Mesenchymal stem cell (in vitro differentiated cells and primary cell): ENCODE results near the gene VPS41.

ENCODE experiments used
- DNase-seq: peaks from one replicate; pipeline ENCODE4 v3.0.0-alpha.2; 2013
- H2AFZ ChIP-seq: one replicate; pipeline ENCODE4 v1.6.1; 2013; ENCODE audit warnings: low read depth, mild to moderate bottlenecking, control low read depth, inconsistent platforms, low read length, moderate library complexity
- H2AK5ac ChIP-seq: 2 replicates; pipeline ENCODE4 v1.6.1; 2013; ENCODE audit warnings: low read length, moderate library complexity, mild to moderate bottlenecking, inconsistent platforms; ENCODE audit not compliant: severe bottlenecking
- H2BK120ac ChIP-seq: one replicate; pipeline ENCODE4 v1.6.1; 2013; ENCODE audit warnings: low read depth, mild to moderate bottlenecking, inconsistent platforms, low read length, moderate library complexity
- H2BK12ac ChIP-seq, 2 experiments: one replicate each; pipeline ENCODE4 v1.6.1; 2013; ENCODE audit warnings: inconsistent platforms in 2 of 2, low read length in 2 of 2, mild to moderate bottlenecking in 2 of 2, moderate library complexity in 2 of 2, control low read depth in 1 of 2
- H2BK15ac ChIP-seq: one replicate; pipeline ENCODE4 v1.6.1; 2013; ENCODE audit warnings: mild to moderate bottlenecking, low read depth, inconsistent platforms; ENCODE audit not compliant: poor library complexity, severe bottlenecking
- H2BK5ac ChIP-seq: 2 replicates; pipeline ENCODE4 v1.6.1; 2013; ENCODE audit warnings: low read depth, mild to moderate bottlenecking, low read length, control low read depth, inconsistent platforms; ENCODE audit not compliant: poor library complexity, severe bottlenecking
- H3K14ac ChIP-seq, 2 experiments: one replicate each; pipeline ENCODE4 v1.6.1; 2013; ENCODE audit warnings: inconsistent platforms in 2 of 2, low read length in 2 of 2, control low read depth in 1 of 2, mild to moderate bottlenecking in 1 of 2, moderate library complexity in 1 of 2
- H3K18ac ChIP-seq, 2 experiments: one replicate each; pipeline ENCODE4 v1.6.1; 2013; ENCODE audit warnings: inconsistent platforms in 2 of 2, low read length in 2 of 2, control low read depth in 1 of 2, low read depth in 1 of 2, mild to moderate bottlenecking in 1 of 2
- H3K23ac ChIP-seq, 2 experiments: one replicate each; pipeline ENCODE4 v1.6.1; 2013; ENCODE audit warnings: inconsistent platforms in 2 of 2, low read length in 2 of 2, mild to moderate bottlenecking in 2 of 2, moderate library complexity in 2 of 2, control low read depth in 1 of 2
- H3K27ac ChIP-seq: 2 replicates; pipeline ENCODE4 v1.5.1; 2013; ENCODE audit warnings: mild to moderate bottlenecking, moderate library complexity, low read length, control low read depth, inconsistent platforms; ENCODE audit not compliant: poor library complexity, severe bottlenecking
- H3K27me3 ChIP-seq, 2 experiments: 2 replicates each; pipeline versions ENCODE4 v1.6.1 to v1.7.0; 2013; ENCODE audit warnings: low read length in 2 of 2, mild to moderate bottlenecking in 2 of 2, moderate library complexity in 2 of 2, control low read depth in 1 of 2, inconsistent platforms in 1 of 2; ENCODE audit not compliant: control insufficient read depth in 1 of 2, insufficient read depth in 1 of 2
- H3K36me3 ChIP-seq, 2 experiments: 2 replicates each; pipeline versions ENCODE4 v1.6.1 to v1.7.0; 2013; ENCODE audit warnings: low read length in 2 of 2, control low read depth in 1 of 2, inconsistent platforms in 1 of 2, low read depth in 1 of 2, mild to moderate bottlenecking in 1 of 2; ENCODE audit not compliant: insufficient read depth in 2 of 2, control insufficient read depth in 1 of 2
- H3K4ac ChIP-seq, 2 experiments: one replicate each; pipeline ENCODE4 v1.6.1; 2013; ENCODE audit warnings: inconsistent platforms in 2 of 2, low read length in 2 of 2, mild to moderate bottlenecking in 2 of 2, moderate library complexity in 2 of 2, control low read depth in 1 of 2, low read depth in 1 of 2
- H3K4me1 ChIP-seq: 2 replicates; pipeline ENCODE4 v1.6.1; 2013; ENCODE audit warnings: low read depth, low read length, control low read depth; ENCODE audit not compliant: control insufficient read depth, insufficient read depth
- H3K4me2 ChIP-seq: 2 replicates; pipeline ENCODE4 v1.6.1; 2013; ENCODE audit warnings: low read length, mild to moderate bottlenecking, inconsistent platforms; ENCODE audit not compliant: poor library complexity, severe bottlenecking
- H3K4me3 ChIP-seq, 2 experiments: 2 replicates each; pipeline versions ENCODE4 v1.5.1 to v1.7.0; 2013; ENCODE audit warnings: low read length in 2 of 2, mild to moderate bottlenecking in 2 of 2, control low read depth in 1 of 2, low read depth in 1 of 2; ENCODE audit not compliant: insufficient read depth in 1 of 2
- H3K79me1 ChIP-seq: replicated peaks from 2 replicates; pipeline ENCODE4 v1.6.1; 2013; ENCODE audit warnings: mild to moderate bottlenecking, control low read depth, low read length, inconsistent platforms; ENCODE audit not compliant: poor library complexity, severe bottlenecking
- H3K9ac ChIP-seq: 2 replicates; pipeline ENCODE4 v1.7.0; 2013; ENCODE audit warnings: mild to moderate bottlenecking, low read length, moderate library complexity
- H3K9me3 ChIP-seq: 2 replicates; pipeline ENCODE4 v1.7.0; 2013; ENCODE audit warnings: mild to moderate bottlenecking, low read length; ENCODE audit not compliant: control insufficient read depth
- H4K8ac ChIP-seq: one replicate; pipeline ENCODE4 v1.6.1; 2013; ENCODE audit warnings: inconsistent platforms, mild to moderate bottlenecking, low read length, moderate library complexity
- H4K91ac ChIP-seq: one replicate; pipeline ENCODE4 v1.6.1; 2013; ENCODE audit warnings: mild to moderate bottlenecking, low read length, inconsistent platforms
- WGBS: methylation state at CpG from one replicate; pipeline ENCODE4 v1.1.7; 2013; ENCODE audit warnings: mixed read lengths; 5-methylcytosine and 5-hydroxymethylcytosine counted together

VPS41 gene

GRCh38 chr7:38824948-38825347 is 84.0 kb downstream of the VPS41 start:
- Histone ChIP-seq H2BK120ac (no peak overlapping the region), H3K4me2 (no peak overlapping the region), H3K4me3 (no peak overlapping the region), H3K23ac (no peak overlapping the region), H3K27ac (no peak overlapping the region), H4K8ac (no peak overlapping the region), H4K91ac (no peak overlapping the region), H2BK12ac (no peak overlapping the region), H3K9me3 (peaks cover 15% of the 10 kb centered on the region), H3K79me1 (peaks cover 13% of the 10 kb centered on the region), H2BK5ac (no peak overlapping the region), H2BK15ac (no peak overlapping the region), H3K18ac (no peak overlapping the region), H2AFZ (no peak overlapping the region), H3K14ac (no peak overlapping the region), H3K36me3 (peaks cover 0 to 5% of the 10 kb centered on the region in 2 experiments), H3K4ac (no peak overlapping the region), H3K27me3 (no peaks in the 10 kb centered on the region), H3K9ac (no peak overlapping the region), H3K4me1 (peaks cover 4% of the 10 kb centered on the region), H2AK5ac (no peak overlapping the region)
- no peak for DNase-seq
- whole genome bisulfite sequencing, result 93% methylated on average over 1 of the region's 3 CpGs

- H3K9ac ChIP-seq, result no peak overlapping the region
- H3K27me3 ChIP-seq, result no peaks in the 10 kb centered on the region
- H3K36me3 ChIP-seq, result peaks cover 3 to 18% of the 10 kb centered on the region in 2 experiments
- no peak overlapping the region for H3K18ac ChIP-seq
- peaks cover 4% of the 10 kb centered on the region for H3K4me1 ChIP-seq
- H3K9me3 ChIP-seq, result peaks cover 15% of the 10 kb centered on the region
- no peak overlapping the region for H3K4me3 ChIP-seq
- no peak overlapping the region for H2BK5ac ChIP-seq
- H4K8ac ChIP-seq, result no peak overlapping the region
- H2AK5ac ChIP-seq, result no peak overlapping the region
- peaks cover 20% of the 10 kb centered on the region for H3K79me1 ChIP-seq
- no peak overlapping the region for H3K4me2 ChIP-seq
- no peak overlapping the region for H3K4ac ChIP-seq
- 100% methylated on average over 1 of the region's 1 CpG for WGBS
- no peak overlapping the region for H2BK15ac ChIP-seq
- no peak overlapping the region for H2BK120ac ChIP-seq
- H3K14ac ChIP-seq, result no peak overlapping the region
- no peak overlapping the region for H2BK12ac ChIP-seq
- H4K91ac ChIP-seq, result no peak overlapping the region
- H3K27ac ChIP-seq, result no peak overlapping the region
- H3K23ac ChIP-seq, result no peak overlapping the region
- no peak for DNase-seq
- H2AFZ ChIP-seq, result no peak overlapping the region
Measured at GRCh38 chr7:38822549-38822948, 86.4 kb downstream of the VPS41 start.

- no peaks in the 10 kb centered on the region for H3K27me3 ChIP-seq
- no peak overlapping the region for H2AFZ ChIP-seq
- H3K4me1 ChIP-seq, result no peaks in the 10 kb centered on the region
- peaks cover 15% of the 10 kb centered on the region for H3K79me1 ChIP-seq
- no peak overlapping the region for H2BK12ac ChIP-seq
- H3K9me3 ChIP-seq, result peaks cover 15% of the 10 kb centered on the region
- WGBS, result no CpG with 5 or more reads among the region's 4 CpGs
- H3K9ac ChIP-seq, result no peak overlapping the region
- no peak overlapping the region for H2BK120ac ChIP-seq
- H2BK5ac ChIP-seq, result no peak overlapping the region
- H3K23ac ChIP-seq, result no peak overlapping the region
- H3K4me3 ChIP-seq, result no peak overlapping the region
- peaks cover 8 to 28% of the 10 kb centered on the region in 2 experiments for H3K36me3 ChIP-seq
- DNase-seq, result no peak
- H3K4ac ChIP-seq, result no peak overlapping the region
- no peak overlapping the region for H2AK5ac ChIP-seq
- no peak overlapping the region for H4K8ac ChIP-seq
- no peak overlapping the region for H3K4me2 ChIP-seq
- no peak overlapping the region for H3K18ac ChIP-seq
- no peak overlapping the region for H3K27ac ChIP-seq
- no peak overlapping the region for H2BK15ac ChIP-seq
- H4K91ac ChIP-seq, result no peak overlapping the region
- H3K14ac ChIP-seq, result no peak overlapping the region
Measured at GRCh38 chr7:38820571-38820970, 88.4 kb downstream of the VPS41 start.

DNA sequence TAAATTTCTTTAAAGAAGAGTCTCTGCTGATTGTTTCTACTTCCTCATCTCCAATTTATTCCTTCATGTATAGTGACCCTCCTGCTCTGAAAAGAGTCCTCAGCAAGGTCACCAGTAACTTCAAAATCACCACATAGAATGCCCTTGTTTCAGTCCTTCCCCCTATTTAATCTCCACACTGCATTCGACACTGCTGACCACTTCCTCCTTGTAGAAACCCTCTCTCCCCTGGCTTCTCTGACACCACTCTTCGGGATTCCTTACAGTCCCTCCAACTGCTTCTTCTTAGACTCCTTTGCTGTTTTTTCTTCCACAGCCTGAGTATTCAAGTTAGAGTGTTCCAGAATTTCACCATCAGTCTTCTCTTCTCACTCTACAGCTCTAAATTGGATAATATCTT is 89.5 kb downstream of the VPS41 start:
- H3K36me3 ChIP-seq, result peaks cover 10 to 28% of the 10 kb centered on the region in 2 experiments
- H3K9ac ChIP-seq, result no peak overlapping the region
- no peak overlapping the region for H3K27ac ChIP-seq
- no peak overlapping the region for H3K14ac ChIP-seq
- H3K79me1 ChIP-seq, result peaks cover 14% of the 10 kb centered on the region
- no peak overlapping the region for H2AK5ac ChIP-seq
- H2BK120ac ChIP-seq, result no peak overlapping the region
- 98% methylated on average over 2 of the region's 2 CpGs for WGBS
- no peak overlapping the region for H2BK12ac ChIP-seq
- no peak overlapping the region for H3K4ac ChIP-seq
- no peaks in the 10 kb centered on the region for H3K27me3 ChIP-seq
- no peak for DNase-seq
- H2BK5ac ChIP-seq, result no peak overlapping the region
- no peak overlapping the region for H4K8ac ChIP-seq
- H2BK15ac ChIP-seq, result no peak overlapping the region
- H4K91ac ChIP-seq, result no peak overlapping the region
- H3K4me3 ChIP-seq, result no peak overlapping the region
- peaks cover 15% of the 10 kb centered on the region for H3K9me3 ChIP-seq
- H3K18ac ChIP-seq, result no peak overlapping the region
- H3K23ac ChIP-seq, result no peak overlapping the region
- no peak overlapping the region for H3K4me2 ChIP-seq
- H2AFZ ChIP-seq, result no peak overlapping the region
- no peaks in the 10 kb centered on the region for H3K4me1 ChIP-seq
